AG09319 (cell line): ENCODE results near the gene NPAS4.

Experiments
- DNase-seq: peaks from one replicate; pipeline ENCODE4 v3.0.0-alpha.2; 2010; ENCODE audit warnings: low read depth; ENCODE audit errors: extremely low read depth
- CTCF ChIP-seq: IDR thresholded peaks from 2 replicates; pipeline ENCODE4 v1.5.1; 2011; ENCODE audit warnings: low read depth, mild to moderate bottlenecking, inconsistent platforms, low read length, moderate library complexity

The NPAS4 gene

GRCh38 chr11:66464916-66465315, 44.1 kb downstream of the NPAS4 start:
- DNase-seq, result no peak
- TF ChIP-seq CTCF, result no peak

GRCh38 chr11:66465373-66466224, 44.8 kb downstream of the NPAS4 start:
- DNase-seq, result no peak

GRCh38 chr11:66466225-66467033, 45.6 kb downstream of the NPAS4 start, which contains the start of gene PELI3:
Gene PELI3, plus strand, starts transcription at chr11:66466905. Its CDS starts 1,224 bp downstream, at chr11:66468129.
- TF ChIP-seq CTCF, result no peak
- peak; percentile 80 for DNase-seq

More at GRCh38 chr11:66465373-66466224, 44.8 kb downstream of the NPAS4 start:
- TF ChIP-seq CTCF, result no peak

- peak; percentile 5; the same call in 1 of the 2 replicates for TF ChIP-seq CTCF
- DNase-seq, result no peak
Measured at GRCh38 chr11:66467034-66467659, 46.3 kb downstream of the NPAS4 start.

- DNase-seq, result no peak
Measured at GRCh38 chr11:66467756-66468155, 46.9 kb downstream of the NPAS4 start.

GRCh38 chr11:66468691-66469090, 47.9 kb downstream of the NPAS4 start:
- no peak for DNase-seq
- TF ChIP-seq CTCF, result no peak

More at GRCh38 chr11:66467756-66468155, 46.9 kb downstream of the NPAS4 start:
- no peak for TF ChIP-seq CTCF
